Mesothelial cell of epicardium (in vitro differentiated cells): ENCODE results near the gene YAP1. TPM values are rescaled to one million over a fixed set of nuclear protein-coding genes. Genes with fewer than 3 reads are reported as not detected.

Experiments
- DNase-seq, 2 experiments: peaks; one replicate each; pipeline ENCODE4 v3.0.0; 2021; ENCODE audit warnings: low spot score in 2 of 2; ENCODE audit not compliant: unreplicated experiment in 2 of 2
- H3K27ac Mint-ChIP-seq: 2 replicates; pipeline ENCODE4 v1.8.0; 2021; ENCODE audit warnings: mixed read lengths
- H3K27me3 Mint-ChIP-seq: 2 replicates; pipeline ENCODE4 v1.8.0; 2021; ENCODE audit warnings: low read depth, mixed read lengths
- H3K36me3 Mint-ChIP-seq: 2 replicates; pipeline ENCODE4 v1.8.0; 2021; ENCODE audit warnings: mixed read lengths
- H3K4me1 Mint-ChIP-seq: 2 replicates; pipeline ENCODE4 v1.8.0; 2021; ENCODE audit warnings: mixed read lengths
- H3K4me3 Mint-ChIP-seq: 2 replicates; pipeline ENCODE4 v1.8.0; 2021; ENCODE audit warnings: mild to moderate bottlenecking, moderate library complexity, mixed read lengths
- H3K9me3 Mint-ChIP-seq: 2 replicates; pipeline ENCODE4 v1.8.0; 2021; ENCODE audit warnings: mixed read lengths
- total RNA-seq: library from RNA; stranded (reverse); gene quantifications from 3 replicates; pipeline ENCODE4 v1.2.1, GENCODE V29; 2021
- TF ChIP-seq, protein P1 (sequence below): fragments of 200-600 bp; sonication (generic); IDR thresholded peaks from one replicate; pipeline ENCODE4 v1.5.0; 2021; ENCODE audit warnings: antibody characterized with exemption; ENCODE audit not compliant: unreplicated experiment

YAP1 gene
- total RNA-seq, 1 donor from 2014 or later = 194 TPM

- Mint-ChIP-seq H3K9me3 (no peaks in the 10 kb centered on the region), H3K27me3 (no peaks in the 10 kb centered on the region), H3K27ac (peak overlapping the region; percentile 94), H3K4me3 (peak overlapping the region; percentile 44), H3K36me3 (peaks cover 13% of the 10 kb centered on the region), H3K4me1 (peaks cover 50% of the 10 kb centered on the region)
- TF ChIP-seq, protein P1, sequence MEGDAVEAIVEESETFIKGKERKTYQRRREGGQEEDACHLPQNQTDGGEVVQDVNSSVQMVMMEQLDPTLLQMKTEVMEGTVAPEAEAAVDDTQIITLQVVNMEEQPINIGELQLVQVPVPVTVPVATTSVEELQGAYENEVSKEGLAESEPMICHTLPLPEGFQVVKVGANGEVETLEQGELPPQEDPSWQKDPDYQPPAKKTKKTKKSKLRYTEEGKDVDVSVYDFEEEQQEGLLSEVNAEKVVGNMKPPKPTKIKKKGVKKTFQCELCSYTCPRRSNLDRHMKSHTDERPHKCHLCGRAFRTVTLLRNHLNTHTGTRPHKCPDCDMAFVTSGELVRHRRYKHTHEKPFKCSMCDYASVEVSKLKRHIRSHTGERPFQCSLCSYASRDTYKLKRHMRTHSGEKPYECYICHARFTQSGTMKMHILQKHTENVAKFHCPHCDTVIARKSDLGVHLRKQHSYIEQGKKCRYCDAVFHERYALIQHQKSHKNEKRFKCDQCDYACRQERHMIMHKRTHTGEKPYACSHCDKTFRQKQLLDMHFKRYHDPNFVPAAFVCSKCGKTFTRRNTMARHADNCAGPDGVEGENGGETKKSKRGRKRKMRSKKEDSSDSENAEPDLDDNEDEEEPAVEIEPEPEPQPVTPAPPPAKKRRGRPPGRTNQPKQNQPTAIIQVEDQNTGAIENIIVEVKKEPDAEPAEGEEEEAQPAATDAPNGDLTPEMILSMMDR = no peak
- DNase-seq = no peak
These were observed 76.4 kb downstream of the YAP1 start for GRCh38 chr11:102186551-102187191.

GRCh38 chr11:102187416-102188151, 77.3 kb downstream of the YAP1 start:
- peak overlapping the region; percentile 26 for H3K4me3 Mint-ChIP-seq
- H3K27ac Mint-ChIP-seq = peak overlapping the region; percentile 94
- TF ChIP-seq, protein P1 = no peak
- H3K36me3 Mint-ChIP-seq = peaks cover 10% of the 10 kb centered on the region
- no peak for DNase-seq
- H3K4me1 Mint-ChIP-seq = peaks cover 58% of the 10 kb centered on the region
- H3K27me3 Mint-ChIP-seq = no peaks in the 10 kb centered on the region
- H3K9me3 Mint-ChIP-seq = no peaks in the 10 kb centered on the region

- TF ChIP-seq, protein P1 = no peak
- Mint-ChIP-seq H3K27me3 (no peaks in the 10 kb centered on the region), H3K4me3 (no peak overlapping the region), H3K36me3 (peaks cover 3% of the 10 kb centered on the region), H3K4me1 (peaks cover 57% of the 10 kb centered on the region), H3K27ac (peak overlapping the region; percentile 25), H3K9me3 (no peaks in the 10 kb centered on the region)
- DNase-seq = no peak
These were observed 78.2 kb downstream of the YAP1 start for GRCh38 chr11:102188488-102188887.

DNA sequence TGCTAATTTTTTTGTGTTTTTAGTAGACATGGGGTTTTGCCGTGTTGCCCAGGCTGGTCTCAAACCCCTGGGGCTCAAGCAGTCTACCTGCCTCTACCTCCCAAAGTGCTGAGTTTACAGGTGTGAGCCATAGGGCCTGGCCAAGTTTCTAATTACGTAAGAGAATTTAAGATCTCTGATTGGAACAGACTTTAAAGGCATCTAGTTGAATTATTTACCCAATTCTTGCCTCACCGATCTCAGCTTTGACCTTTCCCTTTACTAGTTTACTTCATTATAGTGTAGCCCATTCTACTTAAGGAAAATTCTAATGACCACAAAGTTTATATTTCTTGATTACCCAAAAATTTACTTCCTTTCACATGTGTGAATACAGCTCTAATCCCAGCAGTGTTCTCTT, 81.6 kb downstream of the YAP1 start:
- Mint-ChIP-seq H3K9me3 (peaks cover 7% of the 10 kb centered on the region), H3K27me3 (no peaks in the 10 kb centered on the region), H3K27ac (peak overlapping the region; percentile 78), H3K4me1 (peaks cover 43% of the 10 kb centered on the region), H3K4me3 (no peak overlapping the region), H3K36me3 (peaks cover 14% of the 10 kb centered on the region)
- TF ChIP-seq, protein P1 = no peak
- DNase-seq = no peak

DNA sequence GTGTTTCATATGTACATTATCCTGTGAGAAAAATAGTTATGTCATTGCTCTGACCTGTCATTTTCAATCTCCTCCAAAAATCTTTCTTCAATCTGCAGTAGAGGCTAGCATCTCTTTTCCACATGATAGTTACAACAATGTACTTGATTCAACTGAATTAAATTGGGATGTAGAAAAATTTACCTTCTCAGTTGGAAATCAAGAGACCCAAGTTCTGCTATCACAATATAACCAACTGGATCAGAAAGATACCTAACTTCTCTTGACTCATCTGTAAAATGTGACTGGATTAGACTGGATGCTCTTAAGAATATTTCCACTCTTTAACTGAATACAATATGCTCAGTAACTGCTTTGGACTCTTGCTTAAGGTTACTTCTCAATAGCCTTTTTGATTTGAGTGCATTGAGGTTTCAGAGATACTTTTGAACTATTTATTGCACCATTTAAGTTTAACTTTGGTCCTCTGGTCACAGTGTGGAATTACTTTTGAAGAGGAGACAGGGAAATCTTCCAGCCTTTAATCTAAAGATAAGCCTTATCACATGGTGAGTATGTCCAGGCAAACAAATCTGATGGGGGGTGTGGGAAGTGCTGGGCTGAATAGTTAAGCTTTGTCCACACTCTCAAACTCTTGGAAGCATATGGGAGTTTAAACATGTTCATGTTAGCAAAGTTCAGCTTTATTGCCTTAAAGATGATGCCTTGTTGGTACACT, 82.3 kb downstream of the YAP1 start:
- no peak for DNase-seq
- no peak overlapping the region for H3K4me3 Mint-ChIP-seq
- H3K27me3 Mint-ChIP-seq = no peaks in the 10 kb centered on the region
- peaks cover 7% of the 10 kb centered on the region for H3K9me3 Mint-ChIP-seq
- H3K36me3 Mint-ChIP-seq = peaks cover 14% of the 10 kb centered on the region
- H3K4me1 Mint-ChIP-seq = peaks cover 42% of the 10 kb centered on the region
- peak overlapping the region; percentile 78 for H3K27ac Mint-ChIP-seq
- TF ChIP-seq, protein P1 = no peak
